ENCODE results near the gene PPP2R3A.

Gene PPP2R3A

DNA sequence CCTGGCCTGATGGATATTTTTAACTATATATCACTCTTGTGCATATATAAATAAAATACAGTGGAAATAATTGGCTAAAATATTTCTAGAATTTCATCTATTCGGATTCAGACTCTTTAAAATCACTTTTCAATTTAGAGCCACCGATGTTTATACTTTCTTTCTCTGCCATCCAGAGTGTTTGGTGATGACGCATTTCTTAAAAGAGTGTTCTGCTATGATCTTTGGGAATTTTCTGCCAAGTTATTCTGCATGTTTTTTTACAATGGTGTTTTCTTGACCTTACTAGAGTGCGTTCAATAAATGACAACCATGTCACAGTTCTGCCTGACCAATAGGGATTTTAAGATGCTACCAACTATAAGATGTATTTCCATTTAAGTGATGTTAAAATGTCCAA, 30.2 kb downstream of the PPP2R3A start:
- H3K4me3 ChIP-seq (ENCODE audit: low read depth, low read length): no peak overlapping the region
- TF ChIP-seq, protein P1, sequence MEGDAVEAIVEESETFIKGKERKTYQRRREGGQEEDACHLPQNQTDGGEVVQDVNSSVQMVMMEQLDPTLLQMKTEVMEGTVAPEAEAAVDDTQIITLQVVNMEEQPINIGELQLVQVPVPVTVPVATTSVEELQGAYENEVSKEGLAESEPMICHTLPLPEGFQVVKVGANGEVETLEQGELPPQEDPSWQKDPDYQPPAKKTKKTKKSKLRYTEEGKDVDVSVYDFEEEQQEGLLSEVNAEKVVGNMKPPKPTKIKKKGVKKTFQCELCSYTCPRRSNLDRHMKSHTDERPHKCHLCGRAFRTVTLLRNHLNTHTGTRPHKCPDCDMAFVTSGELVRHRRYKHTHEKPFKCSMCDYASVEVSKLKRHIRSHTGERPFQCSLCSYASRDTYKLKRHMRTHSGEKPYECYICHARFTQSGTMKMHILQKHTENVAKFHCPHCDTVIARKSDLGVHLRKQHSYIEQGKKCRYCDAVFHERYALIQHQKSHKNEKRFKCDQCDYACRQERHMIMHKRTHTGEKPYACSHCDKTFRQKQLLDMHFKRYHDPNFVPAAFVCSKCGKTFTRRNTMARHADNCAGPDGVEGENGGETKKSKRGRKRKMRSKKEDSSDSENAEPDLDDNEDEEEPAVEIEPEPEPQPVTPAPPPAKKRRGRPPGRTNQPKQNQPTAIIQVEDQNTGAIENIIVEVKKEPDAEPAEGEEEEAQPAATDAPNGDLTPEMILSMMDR (IDR thresholded peaks at IDR 0.05; ENCODE audit: low read depth, low read length): no peak
- no peak for DNase-seq (ENCODE audit: low read depth)

DNA sequence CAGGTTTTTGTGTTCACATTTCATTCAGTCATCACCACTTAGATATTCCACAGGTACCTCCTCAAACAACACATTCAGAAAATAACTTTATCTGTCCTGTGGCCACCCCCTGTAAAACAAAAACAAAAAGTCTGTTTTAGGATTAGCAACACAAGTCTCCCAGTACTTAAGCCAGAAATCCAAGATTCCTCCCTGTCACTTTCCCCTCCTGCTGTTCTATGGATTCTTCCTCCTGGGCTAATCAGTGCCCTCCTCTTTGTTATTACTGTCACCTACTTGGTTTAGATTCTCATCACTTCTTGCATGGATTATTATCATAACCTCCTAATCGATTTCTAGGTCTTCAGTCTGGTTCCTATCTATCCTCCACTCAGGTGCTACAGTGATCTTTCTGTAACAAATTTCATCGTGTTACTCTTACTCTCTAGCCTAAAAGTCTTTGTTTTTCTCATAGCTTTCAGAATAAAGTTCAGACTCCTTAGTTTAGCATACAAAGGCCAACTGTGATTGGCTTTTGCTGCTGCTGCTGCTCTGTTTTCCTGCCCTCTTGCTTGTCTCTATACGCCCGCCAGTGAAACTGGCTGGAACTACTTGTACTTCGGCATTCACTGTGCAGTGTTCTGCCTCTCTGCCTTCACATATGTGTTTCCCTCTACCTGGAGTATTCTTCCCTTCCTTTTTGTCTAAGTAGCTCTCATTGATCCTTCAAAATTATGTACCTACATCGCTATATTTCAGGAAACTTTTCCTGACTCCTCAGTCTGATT, 32.2 kb downstream of the PPP2R3A start:
- no peak overlapping the region for H3K4me3 ChIP-seq (ENCODE audit: low read depth, low read length)

DNA sequence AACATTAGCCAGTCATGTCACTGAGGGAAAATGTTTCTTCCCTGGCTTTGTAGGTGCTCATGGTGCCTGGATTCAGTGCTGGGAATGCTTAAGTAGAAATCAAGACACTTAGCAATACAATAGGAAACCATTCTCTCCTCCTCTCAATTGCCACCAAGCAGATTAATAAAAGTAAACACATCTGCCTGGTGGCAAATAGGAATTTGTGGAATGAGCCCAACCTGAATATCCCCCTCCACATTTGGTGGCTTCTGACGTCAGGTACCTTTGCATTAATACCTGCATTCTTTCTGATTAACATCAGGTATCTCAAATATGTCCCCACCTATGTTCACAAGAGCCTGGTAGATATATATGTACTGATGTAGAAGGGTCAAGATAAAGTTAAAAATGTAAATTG, 42.7 kb downstream of the PPP2R3A start:
- H3K4me3 ChIP-seq (ENCODE audit: low read depth, low read length): no peak overlapping the region
- DNase-seq (ENCODE audit: low read depth): no peak
- TF ChIP-seq, protein P2, sequence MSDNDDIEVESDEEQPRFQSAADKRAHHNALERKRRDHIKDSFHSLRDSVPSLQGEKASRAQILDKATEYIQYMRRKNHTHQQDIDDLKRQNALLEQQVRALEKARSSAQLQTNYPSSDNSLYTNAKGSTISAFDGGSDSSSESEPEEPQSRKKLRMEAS (IDR thresholded peaks at IDR 0.05; ENCODE audit: low read depth, low read length): no peak
- TF ChIP-seq POLR2A (IDR thresholded peaks at IDR 0.05; ENCODE audit: extremely low read depth, insufficient read length): no peak
- TF ChIP-seq MYC (IDR thresholded peaks at IDR 0.05; ENCODE audit: low read depth, low read length): no peak
- TF ChIP-seq, protein P1 (IDR thresholded peaks at IDR 0.05; ENCODE audit: low read depth, low read length): no peak

More for the DNA sequence above, 32.2 kb downstream of the PPP2R3A start:
- TF ChIP-seq POLR2A (IDR thresholded peaks at IDR 0.05; ENCODE audit: extremely low read depth, insufficient read length) (no peak), MYC (IDR thresholded peaks at IDR 0.05; ENCODE audit: low read depth, low read length) (no peak)
- TF ChIP-seq, protein P2 (IDR thresholded peaks at IDR 0.05; ENCODE audit: low read depth, low read length): no peak
- TF ChIP-seq, protein P1 (IDR thresholded peaks at IDR 0.05; ENCODE audit: low read depth, low read length): no peak
- DNase-seq (ENCODE audit: low read depth): no peak

DNA sequence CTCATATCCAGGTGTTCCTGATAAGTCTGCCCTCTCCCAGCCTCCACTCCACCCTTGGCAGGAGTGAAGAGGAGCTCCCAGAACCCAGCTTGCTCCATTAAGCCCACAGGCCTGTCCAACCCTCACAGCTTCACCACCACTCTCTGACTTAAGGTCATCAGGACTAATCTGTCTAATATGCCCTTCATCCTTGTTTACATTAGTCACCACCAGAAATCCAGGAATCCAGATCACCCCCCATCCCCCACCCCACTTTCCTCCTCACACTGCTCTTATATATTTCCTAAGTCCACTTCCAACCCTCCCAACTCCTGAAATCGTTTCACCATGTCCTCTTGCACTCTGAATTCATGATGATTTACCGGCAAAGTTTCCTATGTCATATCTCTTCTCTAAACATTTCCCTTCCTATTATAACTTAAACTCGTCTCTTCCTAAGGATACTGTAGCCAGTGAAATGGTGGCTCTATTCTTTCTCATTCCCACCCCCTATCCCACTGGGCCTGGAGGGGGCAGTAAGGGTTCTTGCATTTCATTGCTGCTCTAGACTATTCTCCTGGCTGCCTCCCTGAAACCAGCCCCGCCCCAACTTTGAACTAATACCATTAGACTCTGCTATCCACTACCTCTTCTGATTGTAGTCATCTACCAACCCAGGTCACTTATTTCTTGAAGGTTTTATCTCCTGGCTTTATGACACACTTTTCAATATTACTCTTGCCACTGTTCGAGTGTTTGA, 43.4 kb downstream of the PPP2R3A start:
- DNase-seq (ENCODE audit: low read depth): no peak
- TF ChIP-seq, protein P1 (IDR thresholded peaks at IDR 0.05; ENCODE audit: low read depth, low read length): no peak
- TF ChIP-seq POLR2A (IDR thresholded peaks at IDR 0.05; ENCODE audit: extremely low read depth, insufficient read length) (no peak), MYC (IDR thresholded peaks at IDR 0.05; ENCODE audit: low read depth, low read length) (no peak)
- TF ChIP-seq, protein P2 (IDR thresholded peaks at IDR 0.05; ENCODE audit: low read depth, low read length): no peak
- H3K4me3 ChIP-seq (ENCODE audit: low read depth, low read length): no peak overlapping the region

DNA sequence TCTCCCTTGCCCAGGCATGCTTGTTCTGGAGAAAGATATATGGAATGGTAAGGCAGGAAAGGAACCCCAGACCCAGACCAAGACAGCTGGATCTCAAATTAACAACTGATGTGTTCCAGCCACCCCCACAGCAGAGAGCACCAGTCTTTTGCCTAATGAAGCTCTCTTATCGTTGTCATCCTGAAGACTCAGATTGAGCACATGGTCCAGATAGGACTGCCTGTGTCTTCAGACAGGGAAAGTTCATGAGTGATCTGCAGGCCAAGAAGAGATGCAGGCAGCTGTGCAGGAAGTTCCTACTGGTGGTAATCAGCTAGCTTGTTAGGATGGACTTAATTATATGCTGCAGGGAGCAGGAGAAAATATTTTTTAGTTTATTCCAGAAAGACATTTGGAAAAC, 53.3 kb downstream of the PPP2R3A start:
- no peak for DNase-seq (ENCODE audit: low read depth)
- TF ChIP-seq, protein P1 (IDR thresholded peaks at IDR 0.05; ENCODE audit: low read depth, low read length): no peak
- TF ChIP-seq MYC (IDR thresholded peaks at IDR 0.05; ENCODE audit: low read depth, low read length): no peak
- TF ChIP-seq POLR2A (IDR thresholded peaks at IDR 0.05; ENCODE audit: extremely low read depth, insufficient read length): no peak
- TF ChIP-seq, protein P2 (IDR thresholded peaks at IDR 0.05; ENCODE audit: low read depth, low read length): no peak
- H3K4me3 ChIP-seq (ENCODE audit: low read depth, low read length): no peak overlapping the region
